ENCODE data around the gene TMPRSS4.

The TMPRSS4 gene

GRCh38 chr11:118136801-118137200 is 59.9 kb downstream of the TMPRSS4 start:
- Histone ChIP-seq H3K27me3 (ENCODE audit: insufficient read depth, low read depth, severe bottlenecking) (no peaks in the 10 kb centered on the region), H3K27ac (no peak overlapping the region), H3K4me3 (ENCODE audit: low read depth, low read length) (no peak overlapping the region), H3K9me3 (ENCODE audit: severe bottlenecking) (no peaks in the 10 kb centered on the region), H3K36me3 (no peaks in the 10 kb centered on the region)
- DNase-seq = no peak
- no peak for TF ChIP-seq CTCF (IDR thresholded peaks at IDR 0.05; ENCODE audit: low read depth, low read length)

- Histone ChIP-seq H3K27ac (no peak overlapping the region), H3K27me3 (ENCODE audit: insufficient read depth, low read depth, severe bottlenecking) (no peaks in the 10 kb centered on the region), H3K4me3 (ENCODE audit: low read depth, low read length) (no peak overlapping the region), H3K36me3 (no peaks in the 10 kb centered on the region), H3K9me3 (ENCODE audit: severe bottlenecking) (no peaks in the 10 kb centered on the region)
- DNase-seq = no peak
- TF ChIP-seq CTCF (IDR thresholded peaks at IDR 0.05; ENCODE audit: low read depth, low read length) = no peak
Measured at GRCh38 chr11:118138839-118139420, 62.1 kb downstream of the TMPRSS4 start.

- H3K4me3 ChIP-seq (ENCODE audit: low read depth, low read length) = no peak overlapping the region
- H3K27me3 ChIP-seq (ENCODE audit: insufficient read depth, low read depth, severe bottlenecking) = no peaks in the 10 kb centered on the region
- no peak overlapping the region for H3K27ac ChIP-seq
- H3K36me3 ChIP-seq = no peaks in the 10 kb centered on the region
- DNase-seq = no peak
- H3K9me3 ChIP-seq (ENCODE audit: severe bottlenecking) = no peaks in the 10 kb centered on the region
- TF ChIP-seq CTCF (IDR thresholded peaks at IDR 0.05; ENCODE audit: low read depth, low read length) = no peak
Measured at GRCh38 chr11:118139578-118139977, 62.7 kb downstream of the TMPRSS4 start.

GRCh38 chr11:118142081-118142480 is 65.2 kb downstream of the TMPRSS4 start:
- H3K9me3 ChIP-seq (ENCODE audit: severe bottlenecking) = peaks cover 3% of the 10 kb centered on the region
- no peak overlapping the region for H3K4me3 ChIP-seq (ENCODE audit: low read depth, low read length)
- H3K27ac ChIP-seq = no peak overlapping the region
- DNase-seq = no peak
- H3K36me3 ChIP-seq = no peaks in the 10 kb centered on the region
- TF ChIP-seq CTCF (IDR thresholded peaks at IDR 0.05; ENCODE audit: low read depth, low read length) = no peak
- no peaks in the 10 kb centered on the region for H3K27me3 ChIP-seq (ENCODE audit: insufficient read depth, low read depth, severe bottlenecking)

- Histone ChIP-seq H3K9me3 (ENCODE audit: severe bottlenecking) (peaks cover 3% of the 10 kb centered on the region), H3K36me3 (no peaks in the 10 kb centered on the region), H3K27me3 (ENCODE audit: insufficient read depth, low read depth, severe bottlenecking) (no peaks in the 10 kb centered on the region), H3K4me3 (ENCODE audit: low read depth, low read length) (no peak overlapping the region), H3K27ac (no peak overlapping the region)
- no peak for TF ChIP-seq CTCF (IDR thresholded peaks at IDR 0.05; ENCODE audit: low read depth, low read length)
- DNase-seq = no peak
Measured at GRCh38 chr11:118142809-118143208, 65.9 kb downstream of the TMPRSS4 start.

GRCh38 chr11:118143661-118144185 is 66.8 kb downstream of the TMPRSS4 start:
- H3K27me3 ChIP-seq (ENCODE audit: insufficient read depth, low read depth, severe bottlenecking) = no peaks in the 10 kb centered on the region
- DNase-seq = no peak
- TF ChIP-seq CTCF (IDR thresholded peaks at IDR 0.05; ENCODE audit: low read depth, low read length) = no peak
- H3K4me3 ChIP-seq (ENCODE audit: low read depth, low read length) = no peak overlapping the region
- no peaks in the 10 kb centered on the region for H3K36me3 ChIP-seq
- no peak overlapping the region for H3K27ac ChIP-seq
- H3K9me3 ChIP-seq (ENCODE audit: severe bottlenecking) = peaks cover 3% of the 10 kb centered on the region

Data from WERI-Rb-1 (cell line).